ENCODE data around the gene COL16A1.

Gene COL16A1

GRCh38 chr1:31624731-31625514 lies 78.9 kb downstream of the COL16A1 start:
- H3K4me3 ChIP-seq (replicated peaks; ENCODE audit: low read depth, low read length) = no peak overlapping the region
- TF ChIP-seq CTCF (IDR thresholded peaks at IDR 0.05; ENCODE audit: low read length, missing control alignments) = no peak
- no peak for DNase-seq (ENCODE audit: low read depth)

GRCh38 chr1:31624309-31624708 lies 79.5 kb downstream of the COL16A1 start:
- no peak for TF ChIP-seq CTCF (IDR thresholded peaks at IDR 0.05; ENCODE audit: low read length, missing control alignments)
- no peak overlapping the region for H3K4me3 ChIP-seq (replicated peaks; ENCODE audit: low read depth, low read length)
- no peak for DNase-seq (ENCODE audit: low read depth)

- no peak overlapping the region for H3K4me3 ChIP-seq (replicated peaks; ENCODE audit: low read depth, low read length)
- DNase-seq (ENCODE audit: low read depth) = no peak
- no peak for TF ChIP-seq CTCF (IDR thresholded peaks at IDR 0.05; ENCODE audit: low read length, missing control alignments)
Measured at GRCh38 chr1:31623365-31623764, 80.5 kb downstream of the COL16A1 start.

- no peak for DNase-seq (ENCODE audit: low read depth)
- no peak for TF ChIP-seq CTCF (IDR thresholded peaks at IDR 0.05; ENCODE audit: low read length, missing control alignments)
- no peak overlapping the region for H3K4me3 ChIP-seq (replicated peaks; ENCODE audit: low read depth, low read length)
Measured at GRCh38 chr1:31621847-31622730, 81.7 kb downstream of the COL16A1 start.

- H3K4me3 ChIP-seq (replicated peaks; ENCODE audit: low read depth, low read length) = no peak overlapping the region
- DNase-seq (ENCODE audit: low read depth) = no peak
- no peak for TF ChIP-seq CTCF (IDR thresholded peaks at IDR 0.05; ENCODE audit: low read length, missing control alignments)
Measured at GRCh38 chr1:31621498-31621820, 82.4 kb downstream of the COL16A1 start.

- no peak for TF ChIP-seq CTCF (IDR thresholded peaks at IDR 0.05; ENCODE audit: low read length, missing control alignments)
- DNase-seq (ENCODE audit: low read depth) = no peak
- H3K4me3 ChIP-seq (replicated peaks; ENCODE audit: low read depth, low read length) = no peak overlapping the region
Measured at GRCh38 chr1:31620631-31621497, 83.0 kb downstream of the COL16A1 start.
